ENCODE measurements around the gene MRGPRF.
"Not testable (repeated sequence)": the region's sequence is repeated elsewhere in the genome, so short reads cannot be mapped to it uniquely, and the experiment has no call there.

DNA sequence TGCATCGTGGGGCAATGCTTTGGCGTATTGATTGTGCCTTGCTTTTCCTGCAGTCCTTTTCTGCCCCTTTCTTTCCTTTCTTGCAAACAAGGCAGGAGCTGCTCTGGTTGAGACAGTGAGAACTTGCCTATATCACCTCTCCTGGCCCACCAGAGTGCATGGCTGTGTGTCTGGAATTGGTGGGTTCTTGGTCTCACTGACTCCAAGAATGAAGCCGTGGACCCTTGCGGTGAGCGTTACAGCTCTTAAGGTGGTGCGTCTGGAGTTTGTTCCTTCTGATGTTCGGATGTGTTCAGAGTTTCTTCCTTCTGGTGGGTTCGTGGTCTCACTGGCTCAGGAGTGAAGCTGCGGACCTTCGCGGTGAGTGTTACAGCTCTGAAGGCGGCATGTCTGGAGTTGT is 39.3 kb downstream of the MRGPRF start:
- TF ChIP-seq, protein P1, sequence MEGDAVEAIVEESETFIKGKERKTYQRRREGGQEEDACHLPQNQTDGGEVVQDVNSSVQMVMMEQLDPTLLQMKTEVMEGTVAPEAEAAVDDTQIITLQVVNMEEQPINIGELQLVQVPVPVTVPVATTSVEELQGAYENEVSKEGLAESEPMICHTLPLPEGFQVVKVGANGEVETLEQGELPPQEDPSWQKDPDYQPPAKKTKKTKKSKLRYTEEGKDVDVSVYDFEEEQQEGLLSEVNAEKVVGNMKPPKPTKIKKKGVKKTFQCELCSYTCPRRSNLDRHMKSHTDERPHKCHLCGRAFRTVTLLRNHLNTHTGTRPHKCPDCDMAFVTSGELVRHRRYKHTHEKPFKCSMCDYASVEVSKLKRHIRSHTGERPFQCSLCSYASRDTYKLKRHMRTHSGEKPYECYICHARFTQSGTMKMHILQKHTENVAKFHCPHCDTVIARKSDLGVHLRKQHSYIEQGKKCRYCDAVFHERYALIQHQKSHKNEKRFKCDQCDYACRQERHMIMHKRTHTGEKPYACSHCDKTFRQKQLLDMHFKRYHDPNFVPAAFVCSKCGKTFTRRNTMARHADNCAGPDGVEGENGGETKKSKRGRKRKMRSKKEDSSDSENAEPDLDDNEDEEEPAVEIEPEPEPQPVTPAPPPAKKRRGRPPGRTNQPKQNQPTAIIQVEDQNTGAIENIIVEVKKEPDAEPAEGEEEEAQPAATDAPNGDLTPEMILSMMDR (conservative IDR thresholded peaks at IDR 0.05; ENCODE audit: low read depth, low read length), result not testable (repeated sequence)
- TF ChIP-seq EZH2 (IDR thresholded peaks at IDR 0.05; ENCODE audit: low read length, unreplicated experiment); EZH2phosphoT487 (IDR thresholded peaks at IDR 0.05; ENCODE audit: borderline replicate concordance, low read length): not testable (repeated sequence)
